Measurements from ENCODE around the gene CDA. TPM values are rescaled to one million over a fixed set of nuclear protein-coding genes. Genes with fewer than 3 reads are reported as not detected.

Gene CDA
- total RNA-seq, 1 donor from 2014 or later, result 16.0 TPM

GRCh38 chr1:20663969-20664715 is 75.2 kb downstream of the CDA start:
- no peaks in the 10 kb centered on the region for H3K27me3 ChIP-seq
- DNase-seq (ENCODE audit: extremely low spot score in 2 of 2), result no peak
- no peak for TF ChIP-seq POLR2A (IDR thresholded peaks at IDR 0.05)
- no peak for TF ChIP-seq POLR2AphosphoS5 (IDR thresholded peaks at IDR 0.05; ENCODE audit: insufficient read depth in 1 of 2, low read depth in 1 of 2)
- TF ChIP-seq CTCF (IDR thresholded peaks at IDR 0.05), result no peak
- H3K4me3 ChIP-seq, result no peak overlapping the region
- H3K27ac ChIP-seq, result peak overlapping the region; percentile 0
- no peaks in the 10 kb centered on the region for H3K36me3 ChIP-seq
- intact Hi-C loops (cut with DNase I), result no loop called here
- H3K9me3 ChIP-seq, result no peaks in the 10 kb centered on the region
- peaks cover 41% of the 10 kb centered on the region for H3K4me1 ChIP-seq

GRCh38 chr1:20665726-20666125 is 76.8 kb downstream of the CDA start:
- H3K36me3 ChIP-seq, result no peaks in the 10 kb centered on the region
- no peaks in the 10 kb centered on the region for H3K27me3 ChIP-seq
- intact Hi-C loops (cut with DNase I), result no loop called here
- H3K9me3 ChIP-seq, result no peaks in the 10 kb centered on the region
- H3K4me1 ChIP-seq, result peaks cover 25% of the 10 kb centered on the region
- H3K4me3 ChIP-seq, result peak overlapping the region; percentile 3 to 24
- no peak for TF ChIP-seq POLR2A (IDR thresholded peaks at IDR 0.05)
- no peak for TF ChIP-seq CTCF (IDR thresholded peaks at IDR 0.05)
- peak in 1 of 2 donors; percentile 32 for TF ChIP-seq POLR2AphosphoS5 (IDR thresholded peaks at IDR 0.05; ENCODE audit: insufficient read depth in 1 of 2, low read depth in 1 of 2)
- no peak for DNase-seq (ENCODE audit: extremely low spot score in 2 of 2)
- H3K27ac ChIP-seq, result peak overlapping the region; percentile 78

- no peaks in the 10 kb centered on the region for H3K9me3 ChIP-seq
- H3K36me3 ChIP-seq, result no peaks in the 10 kb centered on the region
- TF ChIP-seq POLR2AphosphoS5 (IDR thresholded peaks at IDR 0.05; ENCODE audit: insufficient read depth in 1 of 2, low read depth in 1 of 2) (peak in 1 of 2 donors; percentile 13), POLR2A (IDR thresholded peaks at IDR 0.05) (no peak), CTCF (IDR thresholded peaks at IDR 0.05) (no peak)
- peak overlapping the region; percentile 3 to 24 for H3K4me3 ChIP-seq
- intact Hi-C loops (cut with DNase I), result no loop called here
- H3K27ac ChIP-seq, result peak overlapping the region; percentile 78
- peaks cover 25% of the 10 kb centered on the region for H3K4me1 ChIP-seq
- H3K27me3 ChIP-seq, result no peaks in the 10 kb centered on the region
- DNase-seq (ENCODE audit: extremely low spot score in 2 of 2), result no peak
Measured at GRCh38 chr1:20666146-20666545, 77.2 kb downstream of the CDA start.

GRCh38 chr1:20666804-20667203 is 77.9 kb downstream of the CDA start:
- H3K36me3 ChIP-seq, result no peaks in the 10 kb centered on the region
- peaks cover 22% of the 10 kb centered on the region for H3K4me1 ChIP-seq
- no peaks in the 10 kb centered on the region for H3K9me3 ChIP-seq
- intact Hi-C loops (cut with DNase I), result no loop called here
- H3K27me3 ChIP-seq, result no peaks in the 10 kb centered on the region
- no peak overlapping the region for H3K27ac ChIP-seq
- TF ChIP-seq CTCF (IDR thresholded peaks at IDR 0.05) (no peak), POLR2A (IDR thresholded peaks at IDR 0.05) (no peak), POLR2AphosphoS5 (IDR thresholded peaks at IDR 0.05; ENCODE audit: insufficient read depth in 1 of 2, low read depth in 1 of 2) (no peak)
- DNase-seq (ENCODE audit: extremely low spot score in 2 of 2), result no peak
- H3K4me3 ChIP-seq, result no peak overlapping the region

Other genes starting within 250 kb of the CDA start
- 18.9 TPM for gene CAMK2N1, start 102.9 kb upstream of the CDA start, total RNA-seq
- gene MUL1, start 80.9 kb upstream of the CDA start, total RNA-seq, result 19.9 TPM
- gene FAM43B, start 36.5 kb upstream of the CDA start, total RNA-seq, result not detected
- gene PINK1, start 44.4 kb downstream of the CDA start, total RNA-seq, result 113 TPM
- 84.5 TPM for gene DDOST, start 72.3 kb downstream of the CDA start, total RNA-seq
- gene KIF17, start 128.9 kb downstream of the CDA start, total RNA-seq, result 2.5 TPM
- gene SH2D5, start 143.6 kb downstream of the CDA start, total RNA-seq, result not detected
- gene HP1BP3, start 198.2 kb downstream of the CDA start, total RNA-seq, result 267 TPM